ENCODE data around the gene RAPGEF5.

The RAPGEF5 gene

GRCh38 chr7:22167482-22167881, 189.5 kb downstream of the RAPGEF5 start:
- in situ Hi-C loops (cut with HindIII; ENCODE audit: low sequenced_read_pairs), result no loop called here

DNA sequence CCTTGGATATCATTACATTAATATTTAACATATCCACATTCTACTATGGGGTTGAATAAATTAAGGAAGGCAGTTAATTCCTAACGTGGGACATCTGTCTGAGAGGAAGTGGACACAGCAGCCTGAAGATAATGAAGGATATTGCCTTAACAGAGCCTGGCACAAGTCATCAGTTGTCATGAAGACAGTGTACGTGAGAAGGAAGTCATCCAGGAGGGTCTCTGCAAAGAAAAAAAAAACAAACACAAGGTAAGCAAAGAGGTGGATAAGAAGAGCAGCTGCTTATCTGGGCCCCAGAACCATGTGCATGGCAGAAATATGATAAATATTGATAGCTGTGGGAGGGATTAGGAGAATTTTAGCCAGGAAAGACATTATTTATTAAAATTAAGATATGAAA, 190.0 kb downstream of the RAPGEF5 start:
- in situ Hi-C loops (cut with HindIII; ENCODE audit: low sequenced_read_pairs), result no loop called here

DNA sequence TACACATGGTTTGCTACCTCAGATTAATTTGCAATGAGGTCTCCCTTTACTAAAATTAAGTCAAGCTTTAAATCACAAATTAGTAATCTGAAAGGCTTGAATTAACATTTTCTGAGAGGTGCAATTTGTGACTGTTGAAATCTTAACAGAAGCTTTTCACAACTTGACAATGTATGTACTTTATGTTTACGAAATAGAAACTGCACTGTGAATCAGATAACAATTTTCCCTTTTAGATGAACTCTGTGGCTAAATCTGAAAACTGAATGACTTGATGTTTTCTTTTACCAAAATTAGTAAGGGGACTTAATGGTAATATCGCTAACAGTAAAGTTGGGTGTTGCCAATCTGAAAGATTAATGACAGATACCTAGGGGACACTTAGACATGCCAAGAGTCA, 197.6 kb downstream of the RAPGEF5 start:
- in situ Hi-C loops (cut with HindIII; ENCODE audit: low sequenced_read_pairs), result loop anchor here (10.0 kb wide), 1 partner anchor 75 kb away; no protein-coding TSS in a partner anchor

DNA sequence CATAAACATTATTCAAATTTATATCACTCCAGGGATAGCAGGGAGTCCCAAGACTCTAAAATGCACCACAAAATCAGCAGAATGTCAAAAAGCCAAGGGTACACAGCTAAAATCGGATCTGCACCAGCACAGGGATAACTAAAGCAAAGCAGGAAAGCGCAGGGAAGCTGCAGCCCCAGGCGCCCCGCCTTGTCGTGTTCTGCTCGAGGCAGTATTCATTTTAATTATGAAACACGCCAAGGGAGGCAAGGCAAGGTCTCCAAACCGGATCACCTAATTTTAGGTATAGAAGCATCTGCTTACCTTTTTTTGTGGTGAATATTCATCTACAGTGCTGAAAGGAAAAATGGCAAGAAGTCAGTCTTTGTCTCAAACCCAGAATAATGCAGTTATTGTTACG, 199.4 kb downstream of the RAPGEF5 start:
- in situ Hi-C loops (cut with HindIII; ENCODE audit: low sequenced_read_pairs), result loop anchor here (10.0 kb wide), 1 partner anchor 77 kb away; no protein-coding TSS in a partner anchor

- in situ Hi-C loops (cut with HindIII; ENCODE audit: low sequenced_read_pairs), result loop anchor here (10.0 kb wide), 1 partner anchor 79 kb away; no protein-coding TSS in a partner anchor
These were observed 200.7 kb downstream of the RAPGEF5 start for GRCh38 chr7:22156205-22156604.

DNA sequence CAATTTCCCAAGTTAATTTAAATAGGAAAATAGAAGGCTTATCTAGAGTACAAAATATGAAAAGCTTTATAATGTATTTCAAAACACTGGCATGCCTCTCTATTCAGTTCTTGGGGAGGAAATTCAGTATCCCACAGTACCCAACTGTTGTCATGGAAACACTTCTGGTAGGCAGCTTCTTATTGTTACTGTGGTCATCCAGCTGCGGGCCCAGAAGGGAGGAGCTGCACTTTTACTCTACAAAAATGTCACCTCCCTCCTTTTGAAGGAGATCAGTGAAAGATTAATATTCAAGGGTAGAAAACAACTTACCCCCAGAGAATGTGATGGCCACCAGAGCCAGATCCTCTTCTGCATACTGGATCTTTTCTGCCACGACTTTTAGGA, 202.8 kb downstream of the RAPGEF5 start:
- in situ Hi-C loops (cut with HindIII; ENCODE audit: low sequenced_read_pairs), result loop anchor here (10.0 kb wide), 1 partner anchor 81 kb away; no protein-coding TSS in a partner anchor

DNA sequence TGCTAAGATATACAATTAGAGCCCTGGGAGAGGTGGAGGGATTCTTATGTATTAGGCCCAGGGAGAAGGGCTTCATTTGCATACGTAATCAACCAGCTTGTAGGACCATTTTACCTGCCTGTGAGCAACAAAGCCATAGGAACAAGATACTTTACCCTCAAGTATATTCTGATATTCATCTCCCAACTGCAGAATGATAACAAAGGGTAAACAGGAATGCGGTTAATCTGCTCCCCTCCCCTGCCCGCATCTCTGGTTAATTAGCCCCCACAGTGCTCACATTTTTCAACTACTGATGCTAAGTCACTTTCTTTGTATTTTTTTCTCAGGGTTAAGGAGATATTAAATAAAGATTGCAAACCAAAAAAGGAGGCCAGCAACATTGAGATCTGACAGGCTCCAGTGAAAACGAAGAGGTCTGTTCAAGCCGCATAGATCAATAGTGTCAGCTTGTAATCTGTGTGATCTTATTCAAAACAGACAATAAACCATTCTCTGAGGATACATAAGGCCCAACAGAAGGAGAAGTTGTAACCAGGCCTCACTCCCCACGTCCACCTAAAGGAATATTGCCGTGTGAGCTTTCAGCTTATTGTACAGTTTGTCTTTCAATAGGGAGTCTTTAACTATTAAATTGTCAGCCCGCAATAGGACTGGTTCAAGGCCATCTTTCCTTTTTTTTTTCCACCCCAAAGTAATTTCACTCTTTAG, 203.4 kb downstream of the RAPGEF5 start:
- in situ Hi-C loops (cut with HindIII; ENCODE audit: low sequenced_read_pairs), result loop anchor here (10.0 kb wide), 1 partner anchor 81 kb away; no protein-coding TSS in a partner anchor

- in situ Hi-C loops (cut with HindIII; ENCODE audit: low sequenced_read_pairs), result loop anchor here (10.0 kb wide), 1 partner anchor 82 kb away; no protein-coding TSS in a partner anchor
These were observed 204.3 kb downstream of the RAPGEF5 start for GRCh38 chr7:22152690-22153089.

DNA sequence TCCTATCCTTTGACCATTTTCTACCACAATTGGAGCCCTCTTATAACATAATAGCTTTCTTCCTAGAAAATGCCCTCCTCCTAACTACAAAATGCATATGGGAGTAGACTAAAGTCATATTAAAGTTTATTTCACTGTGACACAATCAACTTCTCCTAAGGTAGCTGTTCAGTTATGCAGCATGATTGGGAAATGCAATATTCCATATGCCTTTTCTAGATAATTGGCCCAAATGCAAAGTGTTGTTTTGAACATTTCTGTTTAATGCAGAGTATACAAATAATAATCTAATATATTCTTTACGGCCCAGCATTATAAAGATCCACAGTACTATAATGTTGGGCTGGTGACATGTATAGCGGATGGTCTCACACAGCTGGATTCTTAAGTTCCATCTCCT, 205.1 kb downstream of the RAPGEF5 start:
- in situ Hi-C loops (cut with HindIII; ENCODE audit: low sequenced_read_pairs), result loop anchor here (10.0 kb wide), 1 partner anchor 83 kb away; no protein-coding TSS in a partner anchor

- in situ Hi-C loops (cut with HindIII; ENCODE audit: low sequenced_read_pairs), result loop anchor here (10.0 kb wide), 1 partner anchor 85 kb away; no protein-coding TSS in a partner anchor
These were observed 206.7 kb downstream of the RAPGEF5 start for GRCh38 chr7:22150221-22150620.

DNA sequence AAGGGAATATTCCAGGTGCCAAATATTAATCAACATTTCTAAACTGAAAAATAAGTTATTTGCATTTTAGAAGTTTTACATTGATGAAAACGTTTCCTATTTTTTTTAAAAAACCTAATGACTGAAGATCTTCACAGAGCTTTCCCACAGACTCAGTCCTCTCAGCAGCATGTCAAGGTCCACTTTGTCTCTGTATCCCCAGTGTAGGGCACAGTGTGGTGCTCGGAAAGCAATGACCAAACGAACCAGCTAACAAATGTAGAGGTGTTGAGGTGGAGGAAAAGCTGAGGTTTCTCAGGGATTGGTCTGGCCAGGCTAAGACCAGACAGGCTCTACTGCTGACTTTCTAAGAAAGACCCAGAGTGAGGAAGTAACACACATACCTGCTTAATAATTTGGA, 209.1 kb downstream of the RAPGEF5 start:
- in situ Hi-C loops (cut with HindIII; ENCODE audit: low sequenced_read_pairs), result no loop called here

DNA sequence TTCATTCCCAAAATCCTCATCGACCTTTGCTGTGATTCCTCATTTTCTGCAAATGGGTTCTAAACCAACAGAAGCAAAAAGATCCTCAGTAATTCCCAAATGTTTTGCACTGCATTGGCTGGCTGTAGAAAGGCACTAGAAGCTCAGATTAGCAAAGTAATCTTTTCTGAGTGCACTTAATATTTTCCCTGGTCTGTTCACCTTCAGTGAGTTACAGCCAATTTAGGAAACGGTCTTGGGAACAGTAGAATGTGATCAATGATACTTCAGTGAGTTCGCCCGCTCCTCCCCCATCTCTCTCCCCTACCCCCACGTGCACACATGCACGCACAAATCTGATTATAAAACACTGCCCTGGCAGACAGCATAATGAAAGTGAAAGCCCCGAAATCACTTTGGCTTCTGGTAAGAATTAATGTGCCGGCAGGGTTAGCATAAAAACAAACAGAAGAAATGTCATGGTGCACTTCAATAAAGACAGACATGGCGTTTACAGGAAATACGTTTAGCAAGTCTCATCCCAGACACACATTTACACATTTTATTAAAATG, 209.9 kb downstream of the RAPGEF5 start:
- in situ Hi-C loops (cut with HindIII; ENCODE audit: low sequenced_read_pairs), result no loop called here

DNA sequence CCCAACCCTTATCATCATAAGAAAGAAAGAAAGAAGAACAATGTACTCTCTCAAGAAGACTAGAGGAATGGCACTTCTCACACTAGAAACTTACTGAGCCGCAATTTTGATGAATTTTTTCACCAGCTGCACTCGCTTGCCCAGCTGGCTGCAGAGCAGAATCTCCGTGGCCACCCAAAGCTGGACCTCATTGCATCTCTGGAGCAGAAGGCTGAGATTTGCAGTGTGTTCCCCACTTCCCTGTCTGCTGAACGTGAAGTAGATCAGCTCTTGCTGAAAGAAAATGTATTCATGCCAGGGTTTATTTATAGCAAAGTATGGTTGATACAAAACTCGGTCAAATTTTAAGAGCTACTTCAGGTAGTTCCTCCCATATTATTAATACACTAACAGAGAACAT, 212.0 kb downstream of the RAPGEF5 start:
- in situ Hi-C loops (cut with HindIII; ENCODE audit: low sequenced_read_pairs), result no loop called here

DNA sequence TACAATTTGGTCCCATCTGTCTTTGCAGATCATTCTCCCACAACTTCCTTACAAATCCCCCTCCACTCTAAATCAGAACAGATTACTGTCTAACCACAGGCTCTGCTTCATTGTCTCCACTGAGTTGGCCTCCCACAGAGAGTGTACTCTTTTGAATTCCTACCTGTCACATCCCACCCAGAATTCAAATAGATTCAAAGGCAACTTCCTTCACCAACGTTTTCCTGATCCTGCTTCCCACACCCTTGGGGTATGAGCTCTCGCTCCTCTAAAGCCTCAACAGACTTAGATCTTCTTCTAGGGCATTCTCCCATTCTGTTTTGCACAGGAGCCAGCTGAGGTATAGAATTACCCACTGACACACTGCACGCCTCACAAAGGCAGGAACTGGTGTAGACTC, 213.5 kb downstream of the RAPGEF5 start:
- in situ Hi-C loops (cut with HindIII; ENCODE audit: low sequenced_read_pairs), result no loop called here

- in situ Hi-C loops (cut with HindIII; ENCODE audit: low sequenced_read_pairs), result no loop called here
These were observed 214.4 kb downstream of the RAPGEF5 start for GRCh38 chr7:22142572-22142971.

DNA sequence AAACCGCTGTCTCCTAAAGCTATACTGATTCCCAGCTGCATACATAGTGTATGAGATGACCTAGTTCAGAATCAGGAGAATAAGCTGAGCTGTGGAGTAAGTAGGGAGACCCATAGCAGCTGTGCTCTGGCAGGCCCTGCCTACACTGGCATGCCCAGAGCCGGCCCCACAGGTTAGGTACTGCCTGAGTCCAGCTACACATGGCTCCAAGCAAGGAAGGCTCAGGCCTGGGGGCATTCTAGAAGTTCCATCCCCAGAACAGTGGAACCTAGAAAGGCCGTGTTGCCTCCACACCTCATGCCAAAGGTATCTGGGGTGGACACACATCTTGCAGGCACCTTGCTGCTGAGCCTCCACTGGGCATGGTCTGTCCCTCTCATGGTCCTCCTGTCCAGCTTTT, 215.6 kb downstream of the RAPGEF5 start:
- in situ Hi-C loops (cut with HindIII; ENCODE audit: low sequenced_read_pairs), result no loop called here

- in situ Hi-C loops (cut with HindIII; ENCODE audit: low sequenced_read_pairs), result no loop called here
These were observed 216.4 kb downstream of the RAPGEF5 start for GRCh38 chr7:22140578-22140977.

- in situ Hi-C loops (cut with HindIII; ENCODE audit: low sequenced_read_pairs), result no loop called here
These were observed 218.1 kb downstream of the RAPGEF5 start for GRCh38 chr7:22138886-22139285.

DNA sequence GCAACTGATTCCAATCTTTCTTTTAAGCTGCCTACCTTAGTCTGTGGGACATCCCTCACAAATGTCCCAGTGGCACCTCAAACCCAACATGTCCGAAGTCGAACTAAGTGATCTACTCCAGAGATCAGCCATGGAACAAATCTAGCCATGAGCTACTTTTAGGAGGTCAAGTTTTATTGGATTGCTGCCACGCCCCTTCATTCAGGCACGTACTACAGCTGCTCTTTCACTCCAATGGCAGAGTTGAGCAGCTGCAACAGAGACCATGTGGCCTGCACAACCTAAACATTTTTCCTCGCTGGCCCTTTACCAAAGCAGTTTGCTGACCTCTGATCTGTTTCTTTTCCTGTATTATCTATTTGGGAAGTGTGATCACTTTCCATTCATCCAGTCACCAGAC, 218.8 kb downstream of the RAPGEF5 start:
- in situ Hi-C loops (cut with HindIII; ENCODE audit: low sequenced_read_pairs), result no loop called here

- in situ Hi-C loops (cut with HindIII; ENCODE audit: low sequenced_read_pairs), result no loop called here
These were observed 219.5 kb downstream of the RAPGEF5 start for GRCh38 chr7:22137466-22137865.

- in situ Hi-C loops (cut with HindIII; ENCODE audit: low sequenced_read_pairs), result no loop called here
These were observed 219.9 kb downstream of the RAPGEF5 start for GRCh38 chr7:22137026-22137425.
